Measurements from ENCODE around the gene TTC21A. TPM values are rescaled to one million over a fixed set of nuclear protein-coding genes. Genes with fewer than 3 reads are reported as not detected.

The TTC21A gene
- total and polyA plus RNA-seq, 12 donors, result 1.2 to 35.7 (median 5.8) TPM

DNA sequence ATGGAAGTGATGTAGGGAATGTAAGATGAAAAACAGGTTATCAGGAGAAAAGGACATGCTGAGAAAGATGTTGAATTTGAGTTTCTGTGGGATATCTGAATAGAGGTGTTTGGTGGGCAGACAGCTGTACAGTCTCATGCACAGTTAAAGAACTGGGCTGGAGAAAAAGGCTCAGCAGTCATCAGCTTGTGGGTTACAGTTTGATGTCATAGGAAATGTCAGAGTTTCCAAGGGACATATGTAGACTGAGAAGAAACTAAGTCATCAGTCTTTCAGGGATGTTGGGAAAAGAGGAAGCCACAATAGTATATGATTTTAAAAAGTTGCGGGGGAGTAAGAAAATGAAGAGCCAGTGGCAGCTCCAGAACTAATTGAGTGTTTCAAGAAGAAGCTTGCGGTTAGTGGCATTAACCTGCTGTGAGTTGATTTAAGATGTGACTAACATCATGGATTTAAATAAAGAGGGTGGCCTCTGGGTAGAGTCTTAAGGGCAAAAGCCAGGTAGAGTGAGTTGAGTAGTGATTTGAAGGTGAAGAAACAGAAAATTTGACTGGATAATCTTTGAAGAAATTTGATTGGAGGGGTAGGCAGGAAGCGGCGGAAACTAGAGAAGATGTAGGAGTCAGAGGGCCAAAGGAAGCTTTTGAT, 24.7 kb upstream of the TTC21A start:
- Histone ChIP-seq H3K9me3 (replicated peaks in 1 of 3) (no peaks in the 10 kb centered on the region), H3K4me3 (no peak overlapping the region), H3K36me3 (replicated peaks in 1 of 2) (peaks cover 0 to 30% of the 10 kb centered on the region in 2 donors), H3K27me3 (no peaks in the 10 kb centered on the region), H3K27ac (no peak overlapping the region), H3K4me1 (replicated peaks in 1 of 2) (no peaks in the 10 kb centered on the region)
- DNase-seq, result no peak
- TF ChIP-seq POLR2A (IDR thresholded peaks at IDR 0.05), result no peak
- no peak for TF ChIP-seq CTCF (IDR thresholded peaks at IDR 0.05)
- intact Hi-C loops (cut with DNase I), result no loop called here
- 91 to 99% (median 97%) methylated on average over 4 of the region's 4 CpGs for WGBS, 4 donors

- no peak for DNase-seq
- 79 to 94% (median 90%) methylated on average over 4 of the region's 4 CpGs for WGBS, 4 donors
- H3K4me3 ChIP-seq, result no peak overlapping the region
- no peak overlapping the region for H3K27ac ChIP-seq
- intact Hi-C loops (cut with DNase I), result no loop called here
- H3K27me3 ChIP-seq, result no peaks in the 10 kb centered on the region
- no peak for TF ChIP-seq POLR2A (IDR thresholded peaks at IDR 0.05)
- no peak for TF ChIP-seq CTCF (IDR thresholded peaks at IDR 0.05)
- peaks cover 0 to 53% of the 10 kb centered on the region in 2 donors for H3K36me3 ChIP-seq (replicated peaks in 1 of 2)
- H3K4me1 ChIP-seq (replicated peaks in 1 of 2), result no peaks in the 10 kb centered on the region
- no peaks in the 10 kb centered on the region for H3K9me3 ChIP-seq (replicated peaks in 1 of 3)
Observed at GRCh38 chr3:39086144-39086543, 21.3 kb upstream of the TTC21A start.

GRCh38 chr3:39088456-39088855, 19.0 kb upstream of the TTC21A start:
- TF ChIP-seq CTCF (IDR thresholded peaks at IDR 0.05), result no peak
- TF ChIP-seq POLR2A (IDR thresholded peaks at IDR 0.05), result no peak
- DNase-seq, result no peak
- Histone ChIP-seq H3K36me3 (replicated peaks in 1 of 2) (peaks cover 0 to 66% of the 10 kb centered on the region in 2 donors), H3K27ac (no peak overlapping the region), H3K4me3 (no peak overlapping the region), H3K27me3 (no peaks in the 10 kb centered on the region), H3K9me3 (replicated peaks in 1 of 3) (no peaks in the 10 kb centered on the region), H3K4me1 (replicated peaks in 1 of 2) (no peaks in the 10 kb centered on the region)
- intact Hi-C loops (cut with DNase I), result no loop called here
- 80 to 98% (median 90%) methylated on average over 3 of the region's 3 CpGs for WGBS, 4 donors

- no peak for DNase-seq
- TF ChIP-seq POLR2A (IDR thresholded peaks at IDR 0.05), result no peak
- TF ChIP-seq CTCF (IDR thresholded peaks at IDR 0.05), result no peak
- Histone ChIP-seq H3K27me3 (no peaks in the 10 kb centered on the region), H3K36me3 (replicated peaks in 1 of 2) (peaks cover 0 to 70% of the 10 kb centered on the region in 2 donors), H3K9me3 (replicated peaks in 1 of 3) (no peaks in the 10 kb centered on the region), H3K4me3 (no peak overlapping the region), H3K4me1 (replicated peaks in 1 of 2) (no peaks in the 10 kb centered on the region), H3K27ac (no peak overlapping the region)
- 70 to 81% (median 76%) methylated on average over 3 of the region's 3 CpGs for WGBS, 4 donors
- intact Hi-C loops (cut with DNase I), result no loop called here
Observed at GRCh38 chr3:39088889-39089288, 18.6 kb upstream of the TTC21A start.

Data from adrenal gland (tissue), 12 donors.